A549 treated with Hydrocortisone at 1 μM for 4 hours (cell line): Measurements from ENCODE around the gene VGLL1. TPM values are rescaled to one million over a fixed set of nuclear protein-coding genes. Genes with fewer than 3 reads are reported as not detected.

Experiments
- total RNA-seq: library from RNA; stranded (reverse); fragments of 200-300 nt; extraction: Qiagen RNA extraction; gene quantifications from 5 replicates; pipeline ENCODE4 v1.2.3, GENCODE V29; 2022

VGLL1 gene
- total RNA-seq: not detected in 5 replicates

GRCh38 chrX:136531951-136532350 lies at the start of gene VGLL1:
Gene VGLL1, plus strand, starts transcription at chrX:136532215. Its CDS starts 3,806 bp downstream, at chrX:136536021.

DNA sequence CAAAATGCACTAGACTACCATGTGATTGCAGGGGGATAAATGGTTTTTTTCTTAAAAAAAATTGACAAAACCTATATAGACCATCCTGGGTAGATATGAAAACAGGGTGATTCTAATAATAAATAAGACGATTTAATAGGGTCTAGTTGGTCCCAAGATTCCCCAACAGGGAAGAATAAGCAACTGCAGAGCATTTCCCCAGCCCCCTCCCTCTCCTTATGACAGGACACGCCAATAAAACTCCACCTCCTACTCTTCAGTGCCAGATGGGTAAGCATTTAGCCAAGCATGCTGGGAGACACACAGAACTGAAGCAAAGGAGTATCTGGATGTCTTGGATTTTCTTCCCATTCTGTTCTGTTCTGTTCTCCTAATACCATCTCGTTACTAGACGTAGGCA lies 44.4 kb upstream of the VGLL1 start, which contains the start of gene BRS3:
TSS of gene BRS3 (plus strand) at position 301 of the 400 bp plus-strand sequence. CDS start 168 bp downstream, outside the sequence.

DNA sequence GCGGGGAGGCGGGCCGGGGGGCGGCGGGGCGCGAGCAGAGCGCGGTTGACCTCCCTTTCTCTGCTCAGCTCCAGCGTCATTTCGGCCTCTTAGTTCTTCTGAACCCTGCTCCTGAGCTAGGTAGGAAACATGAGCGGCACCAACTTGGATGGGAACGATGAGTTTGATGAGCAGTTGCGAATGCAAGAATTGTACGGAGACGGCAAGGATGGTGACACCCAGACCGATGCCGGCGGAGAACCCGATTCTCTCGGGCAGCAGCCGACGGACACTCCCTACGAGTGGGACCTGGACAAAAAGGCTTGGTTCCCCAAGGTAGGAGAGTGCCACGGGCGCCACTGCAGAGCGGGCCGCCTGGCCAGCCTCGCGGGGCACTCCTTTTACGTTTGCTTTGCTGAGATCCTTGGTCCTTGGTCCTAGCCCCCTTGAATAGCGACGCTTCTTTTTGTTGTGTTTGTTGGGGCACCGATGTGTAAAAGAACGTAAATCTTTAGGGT lies 34.4 kb upstream of the VGLL1 start, which contains the start of gene HTATSF1:
TSS of gene HTATSF1 (plus strand) at position 37 of the 497 bp plus-strand sequence. CDS start at position 130, 93 bp downstream.

Other genes starting within 250 kb of the VGLL1 start
- not detected in 5 replicates for gene ADGRG4, start 231.3 kb upstream of the VGLL1 start, total RNA-seq
- gene BRS3, start 44.3 kb upstream of the VGLL1 start, total RNA-seq: not detected in 5 replicates
- 48.3 to 72.1 TPM (median 56.5 TPM) in 5 replicates for gene HTATSF1, start 34.6 kb upstream of the VGLL1 start, total RNA-seq
- not detected in 5 replicates for gene CD40LG, start 115.9 kb downstream of the VGLL1 start, total RNA-seq
- 0.11 to 0.25 TPM (median 0.18 TPM) in 5 replicates for gene ARHGEF6, start 248.7 kb downstream of the VGLL1 start, total RNA-seq